ENCODE results near the gene BCAS3.
"Not testable (repeated sequence)": the region's sequence is repeated elsewhere in the genome, so short reads cannot be mapped to it uniquely, and the experiment has no call there.

The BCAS3 gene

GRCh38 chr17:60888812-60889709, 211.4 kb downstream of the BCAS3 start:
- no peak for DNase-seq

- no peak for DNase-seq
Observed at GRCh38 chr17:60891149-60891548, 213.5 kb downstream of the BCAS3 start.

- no peak for DNase-seq
Observed at GRCh38 chr17:60893475-60893874, 215.8 kb downstream of the BCAS3 start.

GRCh38 chr17:60896996-60897395, 219.3 kb downstream of the BCAS3 start:
- no peak for DNase-seq

- no peak for DNase-seq
Observed at GRCh38 chr17:60899115-60899514, 221.5 kb downstream of the BCAS3 start.

- DNase-seq: no peak
Observed at GRCh38 chr17:60900688-60901087, 223.0 kb downstream of the BCAS3 start.

- DNase-seq: no peak
Observed at GRCh38 chr17:60901242-60901641, 223.6 kb downstream of the BCAS3 start.

- no peak for DNase-seq
Observed at GRCh38 chr17:60901806-60902205, 224.2 kb downstream of the BCAS3 start.

- DNase-seq: no peak
Observed at GRCh38 chr17:60902399-60902798, 224.7 kb downstream of the BCAS3 start.

- no peak for DNase-seq
Observed at GRCh38 chr17:60904582-60904981, 226.9 kb downstream of the BCAS3 start.

- DNase-seq: no peak
Observed at GRCh38 chr17:60905709-60906108, 228.1 kb downstream of the BCAS3 start.

- DNase-seq: no peak
Observed at GRCh38 chr17:60908324-60908723, 230.7 kb downstream of the BCAS3 start.

GRCh38 chr17:60909405-60909804, 231.8 kb downstream of the BCAS3 start:
- DNase-seq: no peak

- no peak for DNase-seq
Observed at GRCh38 chr17:60910415-60910814, 232.8 kb downstream of the BCAS3 start.

GRCh38 chr17:60914078-60914477, 236.4 kb downstream of the BCAS3 start:
- no peak for DNase-seq

GRCh38 chr17:60916043-60916442, 238.4 kb downstream of the BCAS3 start:
- no peak for DNase-seq

- DNase-seq: no peak
Observed at GRCh38 chr17:60920107-60920506, 242.5 kb downstream of the BCAS3 start.

GRCh38 chr17:60923000-60923399, 245.3 kb downstream of the BCAS3 start:
- DNase-seq: no peak

GRCh38 chr17:60926466-60927183, 249.0 kb downstream of the BCAS3 start:
- no peak for DNase-seq

GRCh38 chr17:60933739-60934138, 256.1 kb downstream of the BCAS3 start:
- no peak for DNase-seq

GRCh38 chr17:60934723-60935122, 257.1 kb downstream of the BCAS3 start:
- DNase-seq: no peak

- DNase-seq: not testable (repeated sequence)
Observed at GRCh38 chr17:60935991-60936390, 258.3 kb downstream of the BCAS3 start.

GRCh38 chr17:60939318-60939717, 261.7 kb downstream of the BCAS3 start:
- no peak for DNase-seq

GRCh38 chr17:60941028-60941427, 263.4 kb downstream of the BCAS3 start:
- DNase-seq: no peak
